Hepatocyte (in vitro differentiated cells): ENCODE data around the gene PGAP3. TPM values are rescaled to one million over a fixed set of nuclear protein-coding genes. Genes with fewer than 3 reads are reported as not detected.
A peak's percentile ranks its signal among the peaks of the same experiment; 100 is the strongest.
"Not testable (repeated sequence)": the region's sequence is repeated elsewhere in the genome, so short reads cannot be mapped to it uniquely, and the experiment has no call there.

Experiments used
- DNase-seq: peaks from one replicate; pipeline ENCODE4 v3.0.0-alpha.2; 2016; ENCODE audit warnings: low spot score
- H2AFZ ChIP-seq: fragments of 200-600 bp; sonication (generic); 2 replicates; pipeline ENCODE4 v1.6.0; 2016; ENCODE audit warnings: antibody characterized with exemption, mild to moderate bottlenecking
- H3K27ac ChIP-seq: fragments of 200-600 bp; sonication (generic); 2 replicates; pipeline ENCODE4 v1.5.1; 2016; ENCODE audit warnings: mild to moderate bottlenecking
- H3K27me3 ChIP-seq: fragments of 200-600 bp; sonication (generic); 2 replicates; pipeline ENCODE4 v1.6.1; 2016
- H3K36me3 ChIP-seq: fragments of 200-600 bp; sonication (generic); replicated peaks from 2 replicates; pipeline ENCODE4 v1.5.1; 2016; ENCODE audit warnings: low read depth; ENCODE audit not compliant: insufficient read depth
- H3K4me1 ChIP-seq: fragments of 200-600 bp; sonication (generic); 2 replicates; pipeline ENCODE4 v1.5.1; 2016; ENCODE audit warnings: mild to moderate bottlenecking, moderate library complexity; ENCODE audit not compliant: insufficient read depth
- H3K4me2 ChIP-seq: fragments of 200-600 bp; sonication (generic); 2 replicates; pipeline ENCODE4 v1.6.0; 2016
- H3K4me3 ChIP-seq: fragments of 200-600 bp; sonication (generic); 2 replicates; pipeline ENCODE4 v1.5.1; 2016; ENCODE audit warnings: mild to moderate bottlenecking
- H3K79me2 ChIP-seq: fragments of 200-600 bp; sonication (generic); 2 replicates; pipeline ENCODE4 v1.6.0; 2017; ENCODE audit warnings: mild to moderate bottlenecking
- H3K9me2 ChIP-seq: fragments of 200-600 bp; sonication (generic); replicated peaks from 2 replicates; pipeline ENCODE4 v1.6.0; 2017; ENCODE audit warnings: mild to moderate bottlenecking; ENCODE audit not compliant: insufficient read depth
- H3K9me3 ChIP-seq: fragments of 200-600 bp; sonication (generic); 2 replicates; pipeline ENCODE4 v1.5.1; 2016; ENCODE audit warnings: low read depth, mild to moderate bottlenecking
- H4K20me1 ChIP-seq: fragments of 200-600 bp; sonication (generic); 2 replicates; pipeline ENCODE4 v1.6.0; 2016; ENCODE audit warnings: mild to moderate bottlenecking; ENCODE audit not compliant: insufficient read depth, poor library complexity, severe bottlenecking
- EZH2 ChIP-seq: fragments of 200-600 bp; sonication (generic); IDR thresholded peaks from 2 replicates; pipeline ENCODE4 v1.6.1; 2016; ENCODE audit warnings: antibody characterized with exemption, mild to moderate bottlenecking, borderline replicate concordance
- EZH2phosphoT487 ChIP-seq: fragments of 200-600 bp; sonication (generic); IDR thresholded peaks from one replicate; pipeline ENCODE4 v1.6.1; 2018; ENCODE audit warnings: antibody characterized with exemption, mild to moderate bottlenecking, low read depth, moderate library complexity; ENCODE audit not compliant: unreplicated experiment, severe bottlenecking
- WGBS: methylation state at CpG from one replicate; pipeline ENCODE4 v1.1.6; 2016; ENCODE audit warnings: low lambda C conversion rate; ENCODE audit errors: missing lambda C conversion rate; 5-methylcytosine and 5-hydroxymethylcytosine counted together
- polyA plus RNA-seq: library from polyadenylated mRNA; unstranded; fragments of >200 nt; fragmentation: Nextera tagmentation; extraction: Ambion mirVana; gene quantifications from 2 replicates; pipeline ENCODE4 v1.2.1, GENCODE V29; 2016
- total RNA-seq: library from RNA; depleted of rRNA; stranded (reverse); fragments of >200 nt; gene quantifications from 2 replicates; pipeline ENCODE4 v1.2.3, GENCODE V29; 2014
- TF ChIP-seq, protein P1 (sequence below): fragments of 200-600 bp; sonication (generic); IDR thresholded peaks from 2 replicates; pipeline ENCODE4 v1.5.1; 2016; ENCODE audit warnings: antibody characterized with exemption, mild to moderate bottlenecking; ENCODE audit not compliant: poor library complexity

Gene PGAP3
- total and polyA plus RNA-seq, 2 experiments from 2014 or later: 33.0 to 35.4 TPM

GRCh38 chr17:39701784-39702422 lies 14.0 kb upstream of the PGAP3 start:
- H3K4me2 ChIP-seq: peak overlapping the region; percentile 88
- TF ChIP-seq EZH2phosphoT487: no peak
- TF ChIP-seq, protein P1, sequence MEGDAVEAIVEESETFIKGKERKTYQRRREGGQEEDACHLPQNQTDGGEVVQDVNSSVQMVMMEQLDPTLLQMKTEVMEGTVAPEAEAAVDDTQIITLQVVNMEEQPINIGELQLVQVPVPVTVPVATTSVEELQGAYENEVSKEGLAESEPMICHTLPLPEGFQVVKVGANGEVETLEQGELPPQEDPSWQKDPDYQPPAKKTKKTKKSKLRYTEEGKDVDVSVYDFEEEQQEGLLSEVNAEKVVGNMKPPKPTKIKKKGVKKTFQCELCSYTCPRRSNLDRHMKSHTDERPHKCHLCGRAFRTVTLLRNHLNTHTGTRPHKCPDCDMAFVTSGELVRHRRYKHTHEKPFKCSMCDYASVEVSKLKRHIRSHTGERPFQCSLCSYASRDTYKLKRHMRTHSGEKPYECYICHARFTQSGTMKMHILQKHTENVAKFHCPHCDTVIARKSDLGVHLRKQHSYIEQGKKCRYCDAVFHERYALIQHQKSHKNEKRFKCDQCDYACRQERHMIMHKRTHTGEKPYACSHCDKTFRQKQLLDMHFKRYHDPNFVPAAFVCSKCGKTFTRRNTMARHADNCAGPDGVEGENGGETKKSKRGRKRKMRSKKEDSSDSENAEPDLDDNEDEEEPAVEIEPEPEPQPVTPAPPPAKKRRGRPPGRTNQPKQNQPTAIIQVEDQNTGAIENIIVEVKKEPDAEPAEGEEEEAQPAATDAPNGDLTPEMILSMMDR: no peak
- H3K79me2 ChIP-seq: peaks cover 83% of the 10 kb centered on the region
- peaks cover 54% of the 10 kb centered on the region for H4K20me1 ChIP-seq
- H3K36me3 ChIP-seq: no peaks in the 10 kb centered on the region
- no peaks in the 10 kb centered on the region for H3K9me3 ChIP-seq
- no peak overlapping the region for H3K27ac ChIP-seq
- DNase-seq: no peak
- H3K9me2 ChIP-seq: no peaks in the 10 kb centered on the region
- H3K27me3 ChIP-seq: no peaks in the 10 kb centered on the region
- peak overlapping the region; percentile 88 for H3K4me3 ChIP-seq
- H2AFZ ChIP-seq: no peak overlapping the region
- peaks cover 55% of the 10 kb centered on the region for H3K4me1 ChIP-seq
- 76% methylated on average over 4 of the region's 4 CpGs for WGBS

DNA sequence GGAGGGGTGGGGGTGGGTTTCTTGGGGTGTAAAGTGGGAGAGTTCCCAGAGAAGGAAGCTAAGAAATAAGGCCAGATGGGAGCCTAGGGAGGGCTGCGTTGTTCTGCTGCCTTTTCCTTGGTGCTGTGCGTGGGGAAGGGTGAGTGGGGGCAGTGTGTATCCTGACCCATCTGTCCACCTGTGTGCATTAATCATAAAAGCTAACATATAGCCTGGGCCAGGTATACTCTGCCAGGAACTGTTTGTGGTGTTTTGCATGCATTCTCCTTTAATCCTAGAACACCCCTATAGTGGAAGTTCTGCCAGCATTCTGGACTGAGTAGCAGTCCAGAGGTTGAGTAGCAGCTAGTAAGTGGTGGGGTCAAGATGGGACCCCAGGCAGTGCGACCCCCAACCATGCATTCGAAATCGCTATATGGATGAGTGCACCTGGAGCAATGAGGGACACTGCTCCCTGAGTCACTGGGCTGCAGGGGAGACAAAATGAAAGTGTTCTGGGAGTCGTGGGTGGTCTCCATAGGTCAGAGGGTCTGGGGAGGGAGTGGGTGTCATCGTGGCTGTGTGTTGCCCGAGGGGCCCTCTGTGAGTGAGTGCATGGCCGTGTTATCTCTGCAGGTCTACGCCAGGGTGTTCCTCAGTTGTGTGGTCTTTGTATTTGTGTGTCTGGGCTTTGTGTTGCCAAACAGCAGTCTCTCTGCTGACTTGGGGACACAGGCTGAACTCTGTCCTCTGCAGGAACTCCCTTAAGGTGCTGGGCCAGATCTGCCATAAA lies 13.3 kb upstream of the PGAP3 start:
- Histone ChIP-seq H3K27ac (peak overlapping the region; percentile 98), H2AFZ (no peak overlapping the region), H4K20me1 (peaks cover 53% of the 10 kb centered on the region), H3K79me2 (peaks cover 78% of the 10 kb centered on the region), H3K36me3 (no peaks in the 10 kb centered on the region), H3K9me3 (no peaks in the 10 kb centered on the region), H3K27me3 (no peaks in the 10 kb centered on the region), H3K4me2 (peak overlapping the region; percentile 88), H3K9me2 (no peaks in the 10 kb centered on the region), H3K4me3 (peak overlapping the region; percentile 88), H3K4me1 (peaks cover 56% of the 10 kb centered on the region)
- 10% methylated on average over 10 of the region's 10 CpGs for WGBS
- peak; percentile 70 for DNase-seq
- TF ChIP-seq, protein P1: no peak
- TF ChIP-seq EZH2phosphoT487 (no peak), EZH2 (no peak)

DNA sequence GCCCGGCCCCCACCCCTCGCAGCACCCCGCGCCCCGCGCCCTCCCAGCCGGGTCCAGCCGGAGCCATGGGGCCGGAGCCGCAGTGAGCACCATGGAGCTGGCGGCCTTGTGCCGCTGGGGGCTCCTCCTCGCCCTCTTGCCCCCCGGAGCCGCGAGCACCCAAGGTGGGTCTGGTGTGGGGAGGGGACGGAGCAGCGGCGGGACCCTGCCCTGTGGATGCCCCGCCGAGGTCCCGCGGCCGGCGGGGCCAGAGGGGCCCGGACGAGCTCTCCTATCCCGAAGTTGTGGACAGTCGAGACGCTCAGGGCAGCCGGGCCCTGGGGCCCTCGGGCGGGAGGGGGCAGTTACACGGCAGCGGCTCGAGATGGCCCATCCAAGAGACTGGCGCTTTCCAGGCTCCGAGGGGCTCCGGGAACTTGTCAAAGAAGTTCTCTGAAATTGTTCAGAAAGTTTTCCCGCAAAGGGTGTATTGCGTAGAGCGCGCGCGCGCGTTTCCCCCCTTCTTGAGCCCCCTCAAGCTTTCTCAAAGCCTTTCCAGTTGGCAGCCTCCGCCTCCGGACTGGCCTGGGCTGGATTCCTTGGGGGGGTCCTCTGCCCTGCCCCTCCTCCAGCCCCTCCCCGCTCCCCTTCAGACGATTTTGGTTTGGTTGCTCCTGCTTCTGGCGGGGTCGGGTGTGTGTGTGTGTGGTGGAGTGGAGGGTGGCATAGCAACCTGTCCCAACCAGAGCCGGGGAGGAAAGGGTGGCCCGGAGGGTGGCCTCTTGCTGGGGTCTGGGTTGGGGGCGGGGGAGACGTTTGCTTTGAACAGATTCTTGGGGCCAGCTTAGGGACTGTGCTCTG lies 12.5 kb upstream of the PGAP3 start:
- Histone ChIP-seq H3K9me2 (no peaks in the 10 kb centered on the region), H3K4me1 (peaks cover 55% of the 10 kb centered on the region), H3K4me2 (peak overlapping the region; percentile 88), H3K9me3 (no peaks in the 10 kb centered on the region), H2AFZ (peak overlapping the region; percentile 55), H3K4me3 (peak overlapping the region; percentile 88), H3K27me3 (no peaks in the 10 kb centered on the region), H3K36me3 (no peaks in the 10 kb centered on the region), H4K20me1 (peaks cover 45% of the 10 kb centered on the region), H3K27ac (peak overlapping the region; percentile 98), H3K79me2 (peaks cover 69% of the 10 kb centered on the region)
- 1% methylated on average over 41 of the region's 57 CpGs for WGBS
- peak; percentile 73 for DNase-seq
- TF ChIP-seq EZH2phosphoT487: no peak

- Histone ChIP-seq H2AFZ (peak within 1 kb of the TSS; percentile 55), H3K4me2 (peak within 1 kb of the TSS; percentile 88), H3K79me2 (peaks cover 64% of the 10 kb centered on the region), H3K9me3 (no peaks in the 10 kb centered on the region), H3K27ac (peak within 1 kb of the TSS; percentile 98), H4K20me1 (peaks cover 39% of the 10 kb centered on the region), H3K4me3 (peak within 1 kb of the TSS; percentile 88), H3K9me2 (no peaks in the 10 kb centered on the region), H3K4me1 (peaks cover 55% of the 10 kb centered on the region), H3K36me3 (no peaks in the 10 kb centered on the region), H3K27me3 (no peaks in the 10 kb centered on the region)
- DNase-seq: peak; percentile 88
- WGBS: 3% methylated on average over 20 of the region's 20 CpGs
- TF ChIP-seq EZH2 (no peak), EZH2phosphoT487 (no peak)
- TF ChIP-seq, protein P1: no peak
Observed at GRCh38 chr17:39699818-39700147, 11.9 kb upstream of the PGAP3 start, which contains the start of gene ERBB2. Gene ERBB2 (plus strand): TSS chr17:39700064. CDS start chr17:39700239, 175 bp downstream.

DNA sequence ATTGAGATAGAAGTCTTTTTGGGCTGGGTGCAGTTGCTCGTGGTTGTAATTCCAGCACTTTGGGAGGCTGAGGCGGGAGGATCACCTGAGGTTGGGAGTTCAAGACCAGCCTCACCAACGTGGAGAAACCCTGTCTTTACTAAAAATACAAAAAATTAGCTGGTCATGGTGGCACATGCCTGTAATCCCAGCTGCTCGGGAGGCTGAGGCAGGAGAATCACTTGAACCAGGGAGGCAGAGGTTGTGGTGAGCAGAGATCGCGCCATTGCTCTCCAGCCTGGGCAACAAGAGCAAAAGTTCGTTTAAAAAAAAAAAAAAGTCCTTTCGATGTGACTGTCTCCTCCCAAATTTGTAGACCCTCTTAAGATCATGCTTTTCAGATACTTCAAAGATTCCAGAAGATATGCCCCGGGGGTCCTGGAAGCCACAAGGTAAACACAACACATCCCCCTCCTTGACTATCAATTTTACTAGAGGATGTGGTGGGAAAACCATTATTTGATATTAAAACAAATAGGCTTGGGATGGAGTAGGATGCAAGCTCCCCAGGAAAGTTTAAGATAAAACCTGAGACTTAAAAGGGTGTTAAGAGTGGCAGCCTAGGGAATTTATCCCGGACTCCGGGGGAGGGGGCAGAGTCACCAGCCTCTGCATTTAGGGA lies 11.4 kb upstream of the PGAP3 start:
- not testable (repeated sequence) for DNase-seq, H3K36me3 ChIP-seq, H3K9me3 ChIP-seq, H3K27me3 ChIP-seq, H3K9me2 ChIP-seq
- Histone ChIP-seq H3K4me1 (peaks cover 56% of the 10 kb centered on the region), H3K4me3 (peak overlapping the region; percentile 88), H3K79me2 (peaks cover 59% of the 10 kb centered on the region), H3K4me2 (peak overlapping the region; percentile 88), H4K20me1 (peaks cover 34% of the 10 kb centered on the region), H3K27ac (peak overlapping the region; percentile 98), H2AFZ (peak overlapping the region; percentile 55)
- 44% methylated on average over 11 of the region's 11 CpGs for WGBS
